WTC11 (cell line): Measurements from ENCODE around the gene EGFR. TPM values are rescaled to one million over a fixed set of nuclear protein-coding genes. Genes with fewer than 3 reads are reported as not detected.

Experiments used
- ATAC-seq: fragments of 200-7000 bp; cut with Tn5 transposase; 2 replicates; pipeline ENCODE4 v1.10.0; 2021; ENCODE audit warnings: mild to moderate bottlenecking, moderate library complexity
- CTCF ChIA-PET: fragments of 300-600 bp; sonication (Branson Sonifier 250); formaldehyde crosslinking; loops from one replicate; lab custom pipeline; 2021; ENCODE audit warnings: antibody characterized with exemption; lab: Charles Lee
- POLR2A ChIA-PET: fragments of 350-600 bp; sonication (Branson Sonifier 250); formaldehyde crosslinking; loops from one replicate; lab custom pipeline; 2021; ENCODE audit warnings: antibody characterized with exemption; lab: Charles Lee
- DNase-seq: peaks from one replicate; pipeline ENCODE4 v3.0.0; 2021; ENCODE audit warnings: low spot score
- H3K27ac Mint-ChIP-seq: 2 replicates; pipeline ENCODE4 v1.8.0; 2021; ENCODE audit warnings: mixed read lengths
- H3K27me3 Mint-ChIP-seq: 2 replicates; pipeline ENCODE4 v1.8.0; 2021; ENCODE audit warnings: low read depth, mild to moderate bottlenecking, moderate library complexity, mixed read lengths
- H3K36me3 Mint-ChIP-seq: 2 replicates; pipeline ENCODE4 v1.8.0; 2021; ENCODE audit warnings: mixed read lengths
- H3K4me1 Mint-ChIP-seq: 2 replicates; pipeline ENCODE4 v1.8.0; 2022; ENCODE audit warnings: mixed read lengths
- H3K4me3 Mint-ChIP-seq: 2 replicates; pipeline ENCODE4 v1.8.0; 2021; ENCODE audit warnings: mild to moderate bottlenecking, moderate library complexity, mixed read lengths
- H3K9me3 Mint-ChIP-seq: 2 replicates; pipeline ENCODE4 v1.8.0; 2021; ENCODE audit warnings: mixed read lengths
- CBFB ChIP-seq: sonication (generic); formaldehyde crosslinking; IDR thresholded peaks from 2 replicates; pipeline ENCODE4 v1.8.1; 2022; ENCODE audit warnings: mild to moderate bottlenecking, low read depth, missing genetic modification reagents
- JUN ChIP-seq: sonication (generic); formaldehyde crosslinking; IDR thresholded peaks from 2 replicates; pipeline ENCODE4 v1.8.0; 2023; ENCODE audit warnings: mild to moderate bottlenecking, missing genetic modification reagents
- KAT7 ChIP-seq: sonication (generic); formaldehyde crosslinking; IDR thresholded peaks from 2 replicates; pipeline ENCODE4 v1.8.1; 2023; ENCODE audit warnings: missing genetic modification reagents, mild to moderate bottlenecking, borderline replicate concordance
- MYBL2 ChIP-seq: sonication (generic); formaldehyde crosslinking; IDR thresholded peaks from 2 replicates; pipeline ENCODE4 v1.8.1; 2023; ENCODE audit warnings: mild to moderate bottlenecking, moderate library complexity, missing genetic modification reagents
- NFATC4 ChIP-seq: fragments of 250-450 bp; sonication (Bioruptor Pico); IDR thresholded peaks from 2 replicates; pipeline ENCODE4 v1.9.0; 2021; ENCODE audit warnings: mild to moderate bottlenecking
- NR3C1 ChIP-seq: sonication (generic); formaldehyde crosslinking; conservative IDR thresholded peaks from 2 replicates; pipeline ENCODE4 v1.8.1; 2023; ENCODE audit warnings: low read depth, mild to moderate bottlenecking, missing genetic modification reagents
- RELA ChIP-seq: sonication (generic); formaldehyde crosslinking; IDR thresholded peaks from 2 replicates; pipeline ENCODE4 v1.8.1; 2022; ENCODE audit warnings: missing genetic modification reagents, mild to moderate bottlenecking, borderline replicate concordance
- SMAD3 ChIP-seq: sonication (generic); formaldehyde crosslinking; IDR thresholded peaks from 2 replicates; pipeline ENCODE4 v1.8.0; 2022; ENCODE audit warnings: missing genetic modification reagents, mild to moderate bottlenecking, borderline replicate concordance
- TCF7 ChIP-seq: sonication (generic); formaldehyde crosslinking; IDR thresholded peaks from 2 replicates; pipeline ENCODE4 v1.8.0; 2022; ENCODE audit warnings: mild to moderate bottlenecking, low read depth, missing genetic modification reagents, moderate library complexity
- ZNF138 ChIP-seq: sonication (generic); formaldehyde crosslinking; conservative IDR thresholded peaks from 2 replicates; pipeline ENCODE4 v1.8.1; 2022; ENCODE audit warnings: mild to moderate bottlenecking, moderate library complexity, missing genetic modification reagents
- total RNA-seq: library from RNA; stranded (reverse); gene quantifications from 3 replicates; pipeline ENCODE4 v1.2.3, GENCODE V29; 2021
- TF ChIP-seq, protein P1 (sequence below): fragments of 250-450 bp; sonication (Bioruptor Pico); conservative IDR thresholded peaks from 2 replicates; pipeline ENCODE4 v1.9.0; 2021; ENCODE audit warnings: mild to moderate bottlenecking
- TF ChIP-seq, protein P2 (sequence below): sonication (generic); formaldehyde crosslinking; IDR thresholded peaks from 2 replicates; pipeline ENCODE4 v1.8.1; 2023; ENCODE audit warnings: mild to moderate bottlenecking, missing genetic modification reagents
- TF ChIP-seq, protein P3 (sequence below): fragments of 250-450 bp; sonication (Bioruptor Pico); IDR thresholded peaks from 2 replicates; pipeline ENCODE4 v1.9.0; 2021; ENCODE audit warnings: mild to moderate bottlenecking
- TF ChIP-seq, protein P4 (sequence below): sonication (generic); formaldehyde crosslinking; IDR thresholded peaks from 2 replicates; pipeline ENCODE4 v1.8.0; 2022; ENCODE audit warnings: missing genetic modification reagents
- TF ChIP-seq, protein P5 (sequence below): fragments of 250-450 bp; sonication (Bioruptor Pico); IDR thresholded peaks from 2 replicates; pipeline ENCODE4 v2.1.2; 2022; ENCODE audit warnings: mild to moderate bottlenecking, moderate library complexity
- TF ChIP-seq, protein P6 (sequence below): sonication (generic); formaldehyde crosslinking; IDR thresholded peaks from 2 replicates; pipeline ENCODE4 v1.8.0; 2022; ENCODE audit warnings: mild to moderate bottlenecking, missing genetic modification reagents
- TF ChIP-seq, protein P7 (sequence below): sonication (generic); formaldehyde crosslinking; IDR thresholded peaks from 2 replicates; pipeline ENCODE4 v1.8.0; 2023; ENCODE audit warnings: missing genetic modification reagents

Gene EGFR
- total RNA-seq, 1 experiment from 2014 or later = 5.9 TPM

DNA sequence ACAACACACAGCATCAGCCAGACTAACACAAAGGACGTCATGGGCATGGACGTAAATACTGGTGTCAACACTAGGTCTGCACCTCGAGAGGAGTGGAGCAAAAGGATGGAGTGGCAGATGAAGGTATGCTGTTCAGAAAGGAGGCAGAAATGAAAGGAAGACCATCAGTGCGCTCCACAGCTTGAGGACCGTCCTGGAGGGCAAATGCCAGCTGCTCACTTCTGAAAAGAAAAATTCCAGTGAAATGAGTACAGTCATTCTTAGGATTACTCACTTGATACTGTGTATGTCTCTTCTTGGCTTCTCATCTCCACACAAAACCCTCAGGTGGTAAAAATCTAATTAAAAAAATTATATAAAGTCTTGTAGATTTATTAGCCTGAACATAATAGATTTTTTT is 44.8 kb downstream of the EGFR start:
- TF ChIP-seq ZNF138 (no peak), CBFB (CRISPR knock-in tag) (no peak), RELA (CRISPR knock-in tag) (no peak), TCF7 (no peak), NR3C1 (CRISPR knock-in tag) (no peak), JUN (no peak), NFATC4 (CRISPR knock-in tag) (no peak), SMAD3 (no peak), MYBL2 (no peak)
- TF ChIP-seq, protein P1, sequence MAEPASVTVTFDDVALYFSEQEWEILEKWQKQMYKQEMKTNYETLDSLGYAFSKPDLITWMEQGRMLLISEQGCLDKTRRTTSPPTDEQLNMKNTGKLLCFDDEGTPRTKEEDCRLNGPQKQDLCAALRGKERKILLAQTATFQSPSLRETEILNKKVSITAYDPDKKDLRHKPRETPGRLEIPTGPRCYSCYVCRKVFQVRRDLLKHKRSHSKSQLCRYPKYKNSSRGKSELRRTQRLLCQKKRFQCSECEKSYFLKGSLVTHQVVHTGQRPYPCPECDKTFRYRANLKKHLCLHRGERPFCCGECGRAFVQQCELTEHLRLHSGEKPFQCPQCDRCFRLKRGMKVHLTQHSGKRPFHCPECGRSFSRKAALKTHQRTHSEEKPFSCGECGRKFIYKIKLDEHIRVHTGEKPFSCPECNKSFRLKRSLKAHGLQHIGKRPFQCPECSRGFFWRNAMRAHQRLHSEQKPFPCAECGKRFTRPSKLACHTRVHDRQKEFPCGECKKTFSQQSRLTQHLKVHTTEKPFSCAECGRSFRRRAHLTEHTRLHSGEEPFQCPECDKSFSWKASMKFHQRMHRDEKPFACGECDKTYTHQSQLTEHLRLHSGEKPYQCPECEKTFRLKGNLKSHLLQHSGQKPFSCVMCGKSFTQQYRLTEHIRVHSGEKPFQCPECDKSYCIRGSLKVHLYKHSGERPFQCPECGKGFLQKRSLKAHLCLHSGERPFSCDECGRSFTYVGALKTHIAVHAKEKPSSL (CRISPR knock-in tag) = no peak
- TF ChIP-seq, protein P2, sequence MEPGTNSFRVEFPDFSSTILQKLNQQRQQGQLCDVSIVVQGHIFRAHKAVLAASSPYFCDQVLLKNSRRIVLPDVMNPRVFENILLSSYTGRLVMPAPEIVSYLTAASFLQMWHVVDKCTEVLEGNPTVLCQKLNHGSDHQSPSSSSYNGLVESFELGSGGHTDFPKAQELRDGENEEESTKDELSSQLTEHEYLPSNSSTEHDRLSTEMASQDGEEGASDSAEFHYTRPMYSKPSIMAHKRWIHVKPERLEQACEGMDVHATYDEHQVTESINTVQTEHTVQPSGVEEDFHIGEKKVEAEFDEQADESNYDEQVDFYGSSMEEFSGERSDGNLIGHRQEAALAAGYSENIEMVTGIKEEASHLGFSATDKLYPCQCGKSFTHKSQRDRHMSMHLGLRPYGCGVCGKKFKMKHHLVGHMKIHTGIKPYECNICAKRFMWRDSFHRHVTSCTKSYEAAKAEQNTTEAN = no peak
- TF ChIP-seq, protein P3, sequence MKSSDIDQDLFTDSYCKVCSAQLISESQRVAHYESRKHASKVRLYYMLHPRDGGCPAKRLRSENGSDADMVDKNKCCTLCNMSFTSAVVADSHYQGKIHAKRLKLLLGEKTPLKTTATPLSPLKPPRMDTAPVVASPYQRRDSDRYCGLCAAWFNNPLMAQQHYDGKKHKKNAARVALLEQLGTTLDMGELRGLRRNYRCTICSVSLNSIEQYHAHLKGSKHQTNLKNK (CRISPR knock-in tag) = no peak
- TF ChIP-seq, protein P4, sequence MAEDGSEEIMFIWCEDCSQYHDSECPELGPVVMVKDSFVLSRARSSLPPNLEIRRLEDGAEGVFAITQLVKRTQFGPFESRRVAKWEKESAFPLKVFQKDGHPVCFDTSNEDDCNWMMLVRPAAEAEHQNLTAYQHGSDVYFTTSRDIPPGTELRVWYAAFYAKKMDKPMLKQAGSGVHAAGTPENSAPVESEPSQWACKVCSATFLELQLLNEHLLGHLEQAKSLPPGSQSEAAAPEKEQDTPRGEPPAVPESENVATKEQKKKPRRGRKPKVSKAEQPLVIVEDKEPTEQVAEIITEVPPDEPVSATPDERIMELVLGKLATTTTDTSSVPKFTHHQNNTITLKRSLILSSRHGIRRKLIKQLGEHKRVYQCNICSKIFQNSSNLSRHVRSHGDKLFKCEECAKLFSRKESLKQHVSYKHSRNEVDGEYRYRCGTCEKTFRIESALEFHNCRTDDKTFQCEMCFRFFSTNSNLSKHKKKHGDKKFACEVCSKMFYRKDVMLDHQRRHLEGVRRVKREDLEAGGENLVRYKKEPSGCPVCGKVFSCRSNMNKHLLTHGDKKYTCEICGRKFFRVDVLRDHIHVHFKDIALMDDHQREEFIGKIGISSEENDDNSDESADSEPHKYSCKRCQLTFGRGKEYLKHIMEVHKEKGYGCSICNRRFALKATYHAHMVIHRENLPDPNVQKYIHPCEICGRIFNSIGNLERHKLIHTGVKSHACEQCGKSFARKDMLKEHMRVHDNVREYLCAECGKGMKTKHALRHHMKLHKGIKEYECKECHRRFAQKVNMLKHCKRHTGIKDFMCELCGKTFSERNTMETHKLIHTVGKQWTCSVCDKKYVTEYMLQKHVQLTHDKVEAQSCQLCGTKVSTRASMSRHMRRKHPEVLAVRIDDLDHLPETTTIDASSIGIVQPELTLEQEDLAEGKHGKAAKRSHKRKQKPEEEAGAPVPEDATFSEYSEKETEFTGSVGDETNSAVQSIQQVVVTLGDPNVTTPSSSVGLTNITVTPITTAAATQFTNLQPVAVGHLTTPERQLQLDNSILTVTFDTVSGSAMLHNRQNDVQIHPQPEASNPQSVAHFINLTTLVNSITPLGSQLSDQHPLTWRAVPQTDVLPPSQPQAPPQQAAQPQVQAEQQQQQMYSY (CRISPR knock-in tag) = no peak
- TF ChIP-seq, protein P5, sequence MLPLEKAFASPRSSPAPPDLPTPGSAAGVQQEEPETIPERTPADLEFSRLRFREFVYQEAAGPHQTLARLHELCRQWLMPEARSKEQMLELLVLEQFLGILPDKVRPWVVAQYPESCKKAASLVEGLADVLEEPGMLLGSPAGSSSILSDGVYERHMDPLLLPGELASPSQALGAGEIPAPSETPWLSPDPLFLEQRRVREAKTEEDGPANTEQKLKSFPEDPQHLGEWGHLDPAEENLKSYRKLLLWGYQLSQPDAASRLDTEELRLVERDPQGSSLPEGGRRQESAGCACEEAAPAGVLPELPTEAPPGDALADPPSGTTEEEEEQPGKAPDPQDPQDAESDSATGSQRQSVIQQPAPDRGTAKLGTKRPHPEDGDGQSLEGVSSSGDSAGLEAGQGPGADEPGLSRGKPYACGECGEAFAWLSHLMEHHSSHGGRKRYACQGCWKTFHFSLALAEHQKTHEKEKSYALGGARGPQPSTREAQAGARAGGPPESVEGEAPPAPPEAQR (CRISPR knock-in tag) = no peak
- TF ChIP-seq, protein P6, sequence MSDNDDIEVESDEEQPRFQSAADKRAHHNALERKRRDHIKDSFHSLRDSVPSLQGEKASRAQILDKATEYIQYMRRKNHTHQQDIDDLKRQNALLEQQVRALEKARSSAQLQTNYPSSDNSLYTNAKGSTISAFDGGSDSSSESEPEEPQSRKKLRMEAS = no peak
- DNase-seq (no peak), ATAC-seq (no peak)
- CTCF ChIA-PET = no interaction called here
- POLR2A ChIA-PET = no interaction called here
- no peak overlapping the region for H3K4me3 Mint-ChIP-seq
- 0 out of 2 replicates have a peak, but pooled peaks cover under 1% of the 10 kb centered on the region for H3K9me3 Mint-ChIP-seq
- no peaks in the 10 kb centered on the region for H3K27me3 Mint-ChIP-seq
- H3K27ac Mint-ChIP-seq = no peak overlapping the region
- peaks cover 20% of the 10 kb centered on the region for H3K4me1 Mint-ChIP-seq
- no peaks in the 10 kb centered on the region for H3K36me3 Mint-ChIP-seq

DNA sequence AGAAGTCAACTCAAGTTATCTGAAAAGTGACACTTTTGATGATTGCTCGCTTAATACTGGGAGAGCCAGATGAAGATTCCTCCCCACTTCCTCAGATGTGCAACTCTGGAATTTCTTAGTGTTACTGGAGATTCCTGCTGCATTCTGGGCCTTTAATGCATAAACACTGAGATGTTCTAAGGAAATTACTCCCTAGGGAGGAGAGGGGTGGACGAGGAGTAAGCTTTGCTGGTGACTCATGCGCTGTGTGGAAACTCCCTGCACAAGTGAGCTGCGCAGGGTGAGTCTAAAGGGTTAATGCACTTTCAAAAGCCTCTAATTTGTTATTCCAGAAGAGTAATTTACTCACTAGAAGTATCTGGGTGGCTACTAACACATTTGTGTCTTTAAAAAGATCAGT is 46.3 kb downstream of the EGFR start:
- ATAC-seq (no peak), DNase-seq (no peak)
- Mint-ChIP-seq H3K4me1 (peaks cover 20% of the 10 kb centered on the region), H3K4me3 (no peak overlapping the region), H3K27me3 (no peaks in the 10 kb centered on the region), H3K27ac (no peak overlapping the region), H3K9me3 (no peaks in the 10 kb centered on the region), H3K36me3 (no peaks in the 10 kb centered on the region)
- CTCF ChIA-PET = interaction anchor here (2.2 kb wide), 1 partner anchor 190 kb away, joined by 17 read pairs; no protein-coding TSS in a partner anchor
- POLR2A ChIA-PET = no interaction called here
- TF ChIP-seq KAT7 = no peak
- TF ChIP-seq, protein P7, sequence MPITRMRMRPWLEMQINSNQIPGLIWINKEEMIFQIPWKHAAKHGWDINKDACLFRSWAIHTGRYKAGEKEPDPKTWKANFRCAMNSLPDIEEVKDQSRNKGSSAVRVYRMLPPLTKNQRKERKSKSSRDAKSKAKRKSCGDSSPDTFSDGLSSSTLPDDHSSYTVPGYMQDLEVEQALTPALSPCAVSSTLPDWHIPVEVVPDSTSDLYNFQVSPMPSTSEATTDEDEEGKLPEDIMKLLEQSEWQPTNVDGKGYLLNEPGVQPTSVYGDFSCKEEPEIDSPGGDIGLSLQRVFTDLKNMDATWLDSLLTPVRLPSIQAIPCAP (CRISPR knock-in tag) = no peak
